Activated CD4-positive, CD25-positive, alpha-beta regulatory T cell (primary cell): Measurements from ENCODE around the gene OR6B1.

Experiments used
- DNase-seq, 4 experiments: peaks; one replicate each; lab custom pipeline; 2025; lab: John Stamatoyannopoulos, UW

The OR6B1 gene

GRCh38 chr7:144000020-144000419 is at the start of gene OR6B1:
Gene OR6B1, plus strand, starts transcription at chr7:144000320. Its CDS starts 3,677 bp downstream, at chr7:144003997.
- no peak for DNase-seq

GRCh38 chr7:143953421-143953820 is 46.7 kb upstream of the OR6B1 start:
- DNase-seq = no peak

DNA sequence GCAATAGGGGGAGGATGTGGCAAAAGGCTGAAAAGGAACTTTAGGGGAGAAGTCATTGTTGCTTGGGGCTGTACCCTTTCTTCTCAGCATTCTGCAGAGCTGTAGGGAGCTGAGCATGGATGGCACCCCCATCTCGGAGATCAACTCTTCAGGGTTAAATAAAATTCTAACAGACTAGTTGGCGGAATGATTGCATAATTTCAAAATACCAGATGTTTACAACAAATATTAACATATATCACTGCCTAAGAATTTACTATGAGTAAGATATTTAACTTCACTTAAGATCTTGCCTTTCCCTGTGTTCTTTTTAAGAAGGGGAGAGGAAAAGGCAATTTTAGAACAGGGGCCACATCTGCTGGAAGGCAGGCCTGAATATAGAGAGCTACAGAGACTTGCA is 46.0 kb upstream of the OR6B1 start:
- no peak for DNase-seq

GRCh38 chr7:143954544-143954943 is 45.6 kb upstream of the OR6B1 start, which contains the start of gene OR2F1:
Gene OR2F1, plus strand, starts transcription at chr7:143954844. Its CDS starts 5,127 bp downstream, at chr7:143959971.
- DNase-seq = no peak

DNA sequence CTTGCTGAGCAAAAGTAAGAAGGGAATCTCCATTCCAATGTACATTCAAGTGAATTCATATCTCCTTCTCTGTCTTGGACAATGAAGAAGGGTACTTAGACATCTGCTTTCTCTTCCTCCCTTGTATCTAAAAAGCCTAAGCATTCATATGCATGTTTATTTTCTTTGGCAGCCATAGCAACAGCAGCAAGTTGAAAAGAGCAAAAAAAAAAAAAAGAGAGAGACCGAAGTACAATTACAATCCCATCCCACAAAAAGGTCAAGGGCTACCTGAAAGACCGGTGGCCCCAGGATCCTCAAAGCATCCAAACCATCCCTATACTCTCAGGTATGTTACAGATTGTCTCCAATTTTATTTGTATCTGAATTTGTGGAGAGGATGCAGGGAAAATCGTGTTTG is 41.3 kb upstream of the OR6B1 start:
- DNase-seq = no peak

- DNase-seq = no peak
Observed at GRCh38 chr7:143960813-143961610, 39.1 kb upstream of the OR6B1 start.

- DNase-seq = no peak
Observed at GRCh38 chr7:143965280-143965679, 34.8 kb upstream of the OR6B1 start.

DNA sequence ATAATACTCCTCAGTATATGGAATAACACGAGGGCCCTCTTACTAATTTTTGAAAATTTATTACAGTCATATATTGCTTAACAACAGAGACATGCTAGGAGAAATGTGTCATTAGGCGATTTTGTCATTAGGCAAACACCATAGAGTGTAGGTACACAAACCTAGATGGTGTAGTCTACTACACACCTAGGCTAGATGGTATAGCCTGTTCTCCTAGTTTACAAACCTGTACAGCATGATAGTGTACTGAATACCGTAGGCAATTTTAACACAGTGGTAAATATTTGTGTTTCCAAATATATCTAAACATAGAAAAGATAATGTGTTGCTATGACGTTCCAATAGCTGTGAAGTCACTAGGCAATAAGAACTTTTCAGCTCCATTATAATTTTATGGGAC is 32.7 kb upstream of the OR6B1 start:
- no peak for DNase-seq

GRCh38 chr7:143973870-143974416 is 26.2 kb upstream of the OR6B1 start:
- no peak for DNase-seq

DNA sequence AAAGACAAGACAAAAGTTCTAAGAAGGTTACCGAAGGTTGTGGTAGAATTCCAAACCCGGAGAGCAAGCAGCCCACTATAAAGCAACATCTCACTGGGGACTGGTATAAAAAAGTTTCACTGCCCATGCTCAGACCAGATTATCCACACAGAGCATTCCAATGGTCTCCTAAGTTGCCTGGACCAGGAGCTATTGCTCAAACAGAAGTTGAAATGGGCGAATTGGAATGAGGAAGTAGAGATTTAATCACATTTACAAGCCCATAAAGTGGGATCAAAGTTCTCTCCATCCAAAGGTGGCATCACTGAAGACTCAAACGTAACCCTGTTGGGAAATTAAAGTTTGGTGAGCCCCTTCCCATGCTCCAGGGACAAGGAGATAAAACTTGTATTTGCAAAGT is 25.7 kb upstream of the OR6B1 start:
- DNase-seq = no peak

- no peak for DNase-seq
Observed at GRCh38 chr7:143975617-143976016, 24.5 kb upstream of the OR6B1 start.

GRCh38 chr7:143978585-143978984 is 21.5 kb upstream of the OR6B1 start:
- DNase-seq = no peak

DNA sequence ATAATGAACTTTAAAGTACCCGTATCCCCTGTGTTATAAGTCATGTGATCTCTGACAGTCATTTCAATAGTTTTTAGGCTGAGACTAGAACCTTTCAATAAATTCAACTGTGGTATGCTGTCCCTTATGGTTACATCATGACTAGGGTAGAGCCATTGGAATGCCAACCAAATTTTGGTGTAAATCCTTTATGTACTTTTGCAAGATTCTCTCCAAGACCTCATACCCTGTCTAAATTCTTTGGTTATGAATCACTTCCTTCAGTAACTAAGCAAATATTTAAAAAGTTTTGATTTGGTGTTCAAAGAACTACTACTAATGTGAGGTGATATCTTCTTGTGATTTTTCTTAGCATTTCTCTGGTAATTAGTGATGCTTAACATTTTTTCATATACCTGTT is 20.8 kb upstream of the OR6B1 start:
- DNase-seq = no peak

GRCh38 chr7:143979998-143980397 is 20.1 kb upstream of the OR6B1 start:
- DNase-seq = no peak

- no peak for DNase-seq
Observed at GRCh38 chr7:143980746-143981510, 19.2 kb upstream of the OR6B1 start.

- DNase-seq = no peak
Observed at GRCh38 chr7:143983960-143984359, 16.2 kb upstream of the OR6B1 start.

GRCh38 chr7:143987513-143987912 is 12.6 kb upstream of the OR6B1 start:
- no peak for DNase-seq

DNA sequence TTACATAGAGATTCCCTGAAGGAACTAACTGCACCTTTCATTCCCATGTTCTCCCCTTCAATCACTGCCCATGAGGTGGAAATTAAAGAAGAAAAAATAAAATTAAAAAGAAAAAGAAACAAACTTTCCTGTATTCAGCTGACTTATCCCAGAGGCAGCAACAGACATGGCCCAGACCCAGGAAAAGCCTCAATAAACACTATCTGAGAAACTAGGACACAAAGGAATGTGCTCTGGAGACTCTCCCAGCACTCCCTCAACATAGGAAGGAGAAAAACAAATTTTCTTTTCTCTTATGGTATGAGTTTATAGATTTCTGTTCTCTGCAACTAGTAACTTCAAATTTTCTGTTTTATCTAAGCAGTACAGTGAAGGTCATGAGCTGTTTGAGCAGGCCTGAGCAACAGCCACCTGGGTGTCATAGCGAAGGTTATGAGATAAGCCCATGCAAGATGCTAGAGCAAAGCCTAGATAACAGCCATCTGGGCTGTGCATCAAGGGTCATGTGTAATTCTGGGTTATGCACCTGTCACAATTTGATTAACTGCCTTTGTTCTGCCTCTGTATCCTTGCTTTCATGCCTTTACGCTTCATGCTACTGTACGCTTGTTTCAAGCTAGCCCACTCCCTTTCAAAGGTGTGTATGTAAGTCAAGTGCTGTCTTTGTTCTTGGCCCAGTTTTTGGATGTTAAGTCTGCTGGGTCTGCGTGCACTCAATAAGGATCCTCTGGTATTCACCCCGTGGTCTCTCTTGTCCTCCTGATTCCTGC is 11.0 kb upstream of the OR6B1 start:
- DNase-seq = no peak

DNA sequence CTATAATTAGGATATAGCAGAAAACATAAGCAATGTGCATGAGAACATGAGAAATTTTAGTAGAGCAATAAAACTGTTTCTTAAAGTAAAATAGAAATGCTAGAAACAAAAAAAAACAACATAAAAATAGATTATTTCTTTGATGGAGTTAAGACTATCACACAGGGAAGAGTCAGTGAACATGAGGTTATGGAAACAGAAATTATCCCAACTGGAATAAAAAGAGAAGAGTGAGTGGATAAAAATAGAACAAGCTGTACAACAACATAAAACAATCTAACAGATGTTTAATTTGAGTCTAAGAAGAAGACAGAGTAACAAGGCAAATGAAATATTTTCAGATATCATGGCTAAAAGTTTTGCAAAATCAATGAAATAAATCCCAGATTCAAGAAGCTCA is 7.5 kb upstream of the OR6B1 start:
- DNase-seq = no peak

GRCh38 chr7:143993924-143994323 is 6.2 kb upstream of the OR6B1 start:
- DNase-seq = no peak

GRCh38 chr7:144001543-144001942 is 1.4 kb downstream of the OR6B1 start:
- DNase-seq = no peak

- DNase-seq = no peak
Observed at GRCh38 chr7:144004703-144005102, 4.6 kb downstream of the OR6B1 start.
